ENCODE measurements around the gene HMOX1. TPM values are rescaled to one million over a fixed set of nuclear protein-coding genes. Genes with fewer than 3 reads are reported as not detected.

The HMOX1 gene
- total and polyA plus RNA-seq, 4 donors = 18.7 to 108 (median 59.7) TPM

GRCh38 chr22:35376728-35377472 lies 4.0 kb upstream of the HMOX1 start:
- Histone ChIP-seq H3K9ac (ENCODE audit: low read depth in 1 of 2, low read length in 2 of 2) (no peak overlapping the region), H3K9me3 (ENCODE audit: control insufficient read depth in 4 of 4, low read length in 3 of 4) (no peaks in the 10 kb centered on the region), H3K27ac (ENCODE audit: low read depth in 1 of 2, low read length in 2 of 2) (peak overlapping the region; percentile 48 to 68), H3K36me3 (ENCODE audit: control insufficient read depth in 4 of 4, insufficient read depth in 3 of 4, low read depth in 1 of 4, low read length in 3 of 4) (no peaks in the 10 kb centered on the region), H3K4me1 (ENCODE audit: control insufficient read depth in 4 of 4, insufficient read depth in 4 of 4, low read length in 3 of 4) (peaks cover 7 to 37% (median 24%) of the 10 kb centered on the region in 4 donors), H3K4me3 (ENCODE audit: low read depth in 1 of 3, low read length in 3 of 3) (no peak overlapping the region), H3K27me3 (ENCODE audit: control insufficient read depth in 4 of 4, insufficient read depth in 4 of 4, low read length in 3 of 4) (no peaks in the 10 kb centered on the region)
- TF ChIP-seq FOXA2 (IDR thresholded peaks at IDR 0.05) (no peak), GABPA (IDR thresholded peaks at IDR 0.05 in 1 of 2, conservative IDR thresholded peaks at IDR 0.05 in 1 of 2) (no peak), YY1 (IDR thresholded peaks at IDR 0.05) (peak; percentile 65), SP1 (IDR thresholded peaks at IDR 0.05) (peak; percentile 67), EGR1 (IDR thresholded peaks at IDR 0.05; ENCODE audit: low read depth in 2 of 2) (peak in 1 of 2 donors; percentile 44), RXRA (IDR thresholded peaks at IDR 0.05) (peak; percentile 42 to 63), NR2F2 (IDR thresholded peaks at IDR 0.05) (peak; percentile 82), REST (IDR thresholded peaks at IDR 0.05) (peak; percentile 27), MAX (IDR thresholded peaks at IDR 0.05) (peak; percentile 88), JUND (IDR thresholded peaks at IDR 0.05) (peak in 1 of 2 donors; percentile 55), HNF4G (IDR thresholded peaks at IDR 0.05) (no peak), HNF4A (conservative IDR thresholded peaks at IDR 0.05) (peak; percentile 8 to 10), ATF3 (IDR thresholded peaks at IDR 0.05) (peak; percentile 79), ZBTB33 (IDR thresholded peaks at IDR 0.05) (peak; percentile 34)
- WGBS = 49% methylated on average over 17 of the region's 17 CpGs
- DNase-seq (ENCODE audit: low spot score) = peak; percentile 78

- H3K9ac ChIP-seq (ENCODE audit: low read depth in 1 of 2, low read length in 2 of 2) = no peak overlapping the region
- no peak for TF ChIP-seq RXRA (IDR thresholded peaks at IDR 0.05)
- TF ChIP-seq FOXA2 (IDR thresholded peaks at IDR 0.05) = no peak
- no peak for TF ChIP-seq TAF1 (conservative IDR thresholded peaks at IDR 0.05)
- TF ChIP-seq GABPA (IDR thresholded peaks at IDR 0.05 in 1 of 2, conservative IDR thresholded peaks at IDR 0.05 in 1 of 2) = no peak
- no peak for TF ChIP-seq REST (IDR thresholded peaks at IDR 0.05)
- no peak for TF ChIP-seq MAX (IDR thresholded peaks at IDR 0.05)
- TF ChIP-seq ATF3 (IDR thresholded peaks at IDR 0.05) = no peak
- no peak for TF ChIP-seq HNF4A (conservative IDR thresholded peaks at IDR 0.05)
- no peak for TF ChIP-seq RAD21 (IDR thresholded peaks at IDR 0.05)
- TF ChIP-seq JUND (IDR thresholded peaks at IDR 0.05) = no peak
- TF ChIP-seq NR2F2 (IDR thresholded peaks at IDR 0.05) = no peak
- no peak for TF ChIP-seq HNF4G (IDR thresholded peaks at IDR 0.05)
- no peak for TF ChIP-seq ZBTB33 (IDR thresholded peaks at IDR 0.05)
- no peak for TF ChIP-seq YY1 (IDR thresholded peaks at IDR 0.05)
- no peaks in the 10 kb centered on the region for H3K9me3 ChIP-seq (ENCODE audit: control insufficient read depth in 4 of 4, low read length in 3 of 4)
- 76% methylated on average over 3 of the region's 3 CpGs for WGBS
- no peaks in the 10 kb centered on the region for H3K36me3 ChIP-seq (ENCODE audit: control insufficient read depth in 4 of 4, insufficient read depth in 3 of 4, low read depth in 1 of 4, low read length in 3 of 4)
- H3K27me3 ChIP-seq (ENCODE audit: control insufficient read depth in 4 of 4, insufficient read depth in 4 of 4, low read length in 3 of 4) = no peaks in the 10 kb centered on the region
- no peak for DNase-seq (ENCODE audit: low spot score)
- H3K27ac ChIP-seq (ENCODE audit: low read depth in 1 of 2, low read length in 2 of 2) = peak overlapping the region in 1 of 2 donors; percentile 68
- no peak overlapping the region for H3K4me3 ChIP-seq (ENCODE audit: low read depth in 1 of 3, low read length in 3 of 3)
- peaks cover 5 to 32% (median 22%) of the 10 kb centered on the region in 4 donors for H3K4me1 ChIP-seq (ENCODE audit: control insufficient read depth in 4 of 4, insufficient read depth in 4 of 4, low read length in 3 of 4)
Measured at GRCh38 chr22:35377735-35378134, 3.2 kb upstream of the HMOX1 start.
